Mammary epithelial cell (primary cell): Measurements from ENCODE around the gene WDR70.

Experiments
- EZH2 ChIP-seq: IDR thresholded peaks from 2 replicates; pipeline ENCODE4 v1.6.1; 2012; ENCODE audit warnings: low read length, inconsistent platforms, borderline replicate concordance
- TF ChIP-seq, protein P1 (sequence below), 2 donors: IDR thresholded peaks in 1 of 2; conservative IDR thresholded peaks in 1 of 2; 2 replicates each; pipeline ENCODE4 v1.5.1; 2011 to 2012; ENCODE audit warnings: inconsistent platforms in 2 of 2, low read length in 2 of 2, mild to moderate bottlenecking in 2 of 2, control low read depth in 1 of 2, low read depth in 1 of 2; ENCODE audit not compliant: insufficient read depth in 1 of 2; ENCODE audit errors: extremely low read depth in 1 of 2

DNA sequence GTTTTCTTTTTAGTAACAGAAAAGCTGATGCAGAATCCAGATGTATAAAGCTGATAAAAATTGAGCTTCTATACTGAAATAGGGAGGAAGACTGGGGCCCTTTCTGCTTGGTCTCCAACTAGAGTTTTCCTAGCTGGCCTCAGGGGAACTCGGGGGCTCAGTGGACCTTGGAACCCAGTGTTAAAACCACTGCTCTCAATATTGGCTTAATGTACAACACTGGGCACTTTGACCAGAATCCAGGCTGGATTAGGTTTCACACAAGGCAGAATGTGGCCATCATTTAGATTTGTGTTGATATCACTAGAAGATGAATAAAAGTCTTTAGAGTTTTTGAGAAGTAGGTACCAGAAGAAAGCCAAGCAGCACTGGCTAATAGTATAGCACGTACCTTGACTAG, 346.1 kb downstream of the WDR70 start:
- no peak for TF ChIP-seq EZH2
- TF ChIP-seq, protein P1, sequence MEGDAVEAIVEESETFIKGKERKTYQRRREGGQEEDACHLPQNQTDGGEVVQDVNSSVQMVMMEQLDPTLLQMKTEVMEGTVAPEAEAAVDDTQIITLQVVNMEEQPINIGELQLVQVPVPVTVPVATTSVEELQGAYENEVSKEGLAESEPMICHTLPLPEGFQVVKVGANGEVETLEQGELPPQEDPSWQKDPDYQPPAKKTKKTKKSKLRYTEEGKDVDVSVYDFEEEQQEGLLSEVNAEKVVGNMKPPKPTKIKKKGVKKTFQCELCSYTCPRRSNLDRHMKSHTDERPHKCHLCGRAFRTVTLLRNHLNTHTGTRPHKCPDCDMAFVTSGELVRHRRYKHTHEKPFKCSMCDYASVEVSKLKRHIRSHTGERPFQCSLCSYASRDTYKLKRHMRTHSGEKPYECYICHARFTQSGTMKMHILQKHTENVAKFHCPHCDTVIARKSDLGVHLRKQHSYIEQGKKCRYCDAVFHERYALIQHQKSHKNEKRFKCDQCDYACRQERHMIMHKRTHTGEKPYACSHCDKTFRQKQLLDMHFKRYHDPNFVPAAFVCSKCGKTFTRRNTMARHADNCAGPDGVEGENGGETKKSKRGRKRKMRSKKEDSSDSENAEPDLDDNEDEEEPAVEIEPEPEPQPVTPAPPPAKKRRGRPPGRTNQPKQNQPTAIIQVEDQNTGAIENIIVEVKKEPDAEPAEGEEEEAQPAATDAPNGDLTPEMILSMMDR (conservative IDR thresholded peaks at IDR 0.05 in 1 of 2, IDR thresholded peaks at IDR 0.05 in 1 of 2; ENCODE audit: extremely low read depth in 1 of 2, insufficient read depth in 1 of 2, low read depth in 1 of 2, low read length in 2 of 2) = no peak
